ENCODE results near the gene ABCC11. TPM values are rescaled to one million over a fixed set of nuclear protein-coding genes. Genes with fewer than 3 reads are reported as not detected.

ABCC11 gene
- total RNA-seq, 1 experiment from 2014 or later = 0.34 TPM

- H3K4me3 Mint-ChIP-seq (ENCODE audit: unreplicated experiment) = no peak overlapping the region
- H3K9me3 ChIP-seq = no peaks in the 10 kb centered on the region
- H3K27me3 ChIP-seq (replicated peaks; ENCODE audit: control insufficient read depth, insufficient read depth, low read length) = no peaks in the 10 kb centered on the region
- H3K4me1 ChIP-seq = no peaks in the 10 kb centered on the region
- H3K4me1 Mint-ChIP-seq (ENCODE audit: low read depth, unreplicated experiment) = peaks cover 11% of the 10 kb centered on the region
- intact Hi-C loops (cut with micrococcal nuclease; ENCODE audit: unreplicated experiment) = no loop called here
- DNase-seq = no peak
- H3K27me3 Mint-ChIP-seq (ENCODE audit: insufficient read depth, unreplicated experiment) = no peaks in the 10 kb centered on the region
- POLR2A ChIA-PET = no interaction called here
- TF ChIP-seq CTCF (IDR thresholded peaks at IDR 0.05; ENCODE audit: insufficient read depth in 1 of 2, low read depth in 1 of 2, low read length in 1 of 2, severe bottlenecking in 1 of 2, unreplicated experiment in 1 of 2) = no peak
- H3K4me3 ChIP-seq (ENCODE audit: low read depth, low read length) = no peak overlapping the region
- no peak overlapping the region for H3K27ac Mint-ChIP-seq (ENCODE audit: unreplicated experiment)
- H3K36me3 Mint-ChIP-seq (ENCODE audit: insufficient read depth, unreplicated experiment) = peaks cover 16% of the 10 kb centered on the region
- H3K9me3 Mint-ChIP-seq (ENCODE audit: unreplicated experiment) = no peaks in the 10 kb centered on the region
- BruUV-seq (replicated peaks) = no TSS peak
- H3K36me3 ChIP-seq (ENCODE audit: control insufficient read depth, insufficient read depth, low read length) = peaks cover 1% of the 10 kb centered on the region
- CTCF ChIA-PET = no interaction called here
Observed at GRCh38 chr16:48280546-48280945, 33.2 kb upstream of the ABCC11 start.

- CTCF ChIA-PET = no interaction called here
- Histone ChIP-seq H3K4me3 (ENCODE audit: low read depth, low read length) (no peak overlapping the region), H3K4me1 (no peaks in the 10 kb centered on the region), H3K36me3 (ENCODE audit: control insufficient read depth, insufficient read depth, low read length) (peaks cover 1% of the 10 kb centered on the region), H3K9me3 (no peaks in the 10 kb centered on the region), H3K27me3 (replicated peaks; ENCODE audit: control insufficient read depth, insufficient read depth, low read length) (no peaks in the 10 kb centered on the region)
- DNase-seq = no peak
- no peak for TF ChIP-seq CTCF (IDR thresholded peaks at IDR 0.05; ENCODE audit: insufficient read depth in 1 of 2, low read depth in 1 of 2, low read length in 1 of 2, severe bottlenecking in 1 of 2, unreplicated experiment in 1 of 2)
- no peak overlapping the region for H3K4me3 Mint-ChIP-seq (ENCODE audit: unreplicated experiment)
- POLR2A ChIA-PET = no interaction called here
- H3K27ac Mint-ChIP-seq (ENCODE audit: unreplicated experiment) = no peak overlapping the region
- no peaks in the 10 kb centered on the region for H3K9me3 Mint-ChIP-seq (ENCODE audit: unreplicated experiment)
- BruUV-seq (replicated peaks) = no TSS peak
- intact Hi-C loops (cut with micrococcal nuclease; ENCODE audit: unreplicated experiment) = no loop called here
- peaks cover 16% of the 10 kb centered on the region for H3K36me3 Mint-ChIP-seq (ENCODE audit: insufficient read depth, unreplicated experiment)
- H3K4me1 Mint-ChIP-seq (ENCODE audit: low read depth, unreplicated experiment) = peaks cover 11% of the 10 kb centered on the region
- H3K27me3 Mint-ChIP-seq (ENCODE audit: insufficient read depth, unreplicated experiment) = no peaks in the 10 kb centered on the region
Observed at GRCh38 chr16:48279199-48279598, 31.9 kb upstream of the ABCC11 start.

- Histone ChIP-seq H3K9me3 (no peaks in the 10 kb centered on the region), H3K4me1 (no peaks in the 10 kb centered on the region), H3K27me3 (replicated peaks; ENCODE audit: control insufficient read depth, insufficient read depth, low read length) (no peaks in the 10 kb centered on the region), H3K36me3 (ENCODE audit: control insufficient read depth, insufficient read depth, low read length) (peaks cover 1% of the 10 kb centered on the region), H3K4me3 (ENCODE audit: low read depth, low read length) (no peak overlapping the region)
- ChIA-PET POLR2A (no interaction called here), CTCF (no interaction called here)
- peaks cover 11% of the 10 kb centered on the region for H3K4me1 Mint-ChIP-seq (ENCODE audit: low read depth, unreplicated experiment)
- peaks cover 16% of the 10 kb centered on the region for H3K36me3 Mint-ChIP-seq (ENCODE audit: insufficient read depth, unreplicated experiment)
- intact Hi-C loops (cut with micrococcal nuclease; ENCODE audit: unreplicated experiment) = no loop called here
- DNase-seq = no peak
- H3K9me3 Mint-ChIP-seq (ENCODE audit: unreplicated experiment) = no peaks in the 10 kb centered on the region
- no TSS peak for BruUV-seq (replicated peaks)
- H3K27me3 Mint-ChIP-seq (ENCODE audit: insufficient read depth, unreplicated experiment) = no peaks in the 10 kb centered on the region
- H3K4me3 Mint-ChIP-seq (ENCODE audit: unreplicated experiment) = no peak overlapping the region
- no peak overlapping the region for H3K27ac Mint-ChIP-seq (ENCODE audit: unreplicated experiment)
- no peak for TF ChIP-seq CTCF (IDR thresholded peaks at IDR 0.05; ENCODE audit: insufficient read depth in 1 of 2, low read depth in 1 of 2, low read length in 1 of 2, severe bottlenecking in 1 of 2, unreplicated experiment in 1 of 2)
Observed at GRCh38 chr16:48277158-48277557, 29.8 kb upstream of the ABCC11 start.
